ENCODE data around the gene DOK6. TPM values are rescaled to one million over a fixed set of nuclear protein-coding genes. Genes with fewer than 3 reads are reported as not detected.

Gene DOK6
- total and polyA plus RNA-seq, 8 donors: 2.9 to 19.1 (median 14.9) TPM

DNA sequence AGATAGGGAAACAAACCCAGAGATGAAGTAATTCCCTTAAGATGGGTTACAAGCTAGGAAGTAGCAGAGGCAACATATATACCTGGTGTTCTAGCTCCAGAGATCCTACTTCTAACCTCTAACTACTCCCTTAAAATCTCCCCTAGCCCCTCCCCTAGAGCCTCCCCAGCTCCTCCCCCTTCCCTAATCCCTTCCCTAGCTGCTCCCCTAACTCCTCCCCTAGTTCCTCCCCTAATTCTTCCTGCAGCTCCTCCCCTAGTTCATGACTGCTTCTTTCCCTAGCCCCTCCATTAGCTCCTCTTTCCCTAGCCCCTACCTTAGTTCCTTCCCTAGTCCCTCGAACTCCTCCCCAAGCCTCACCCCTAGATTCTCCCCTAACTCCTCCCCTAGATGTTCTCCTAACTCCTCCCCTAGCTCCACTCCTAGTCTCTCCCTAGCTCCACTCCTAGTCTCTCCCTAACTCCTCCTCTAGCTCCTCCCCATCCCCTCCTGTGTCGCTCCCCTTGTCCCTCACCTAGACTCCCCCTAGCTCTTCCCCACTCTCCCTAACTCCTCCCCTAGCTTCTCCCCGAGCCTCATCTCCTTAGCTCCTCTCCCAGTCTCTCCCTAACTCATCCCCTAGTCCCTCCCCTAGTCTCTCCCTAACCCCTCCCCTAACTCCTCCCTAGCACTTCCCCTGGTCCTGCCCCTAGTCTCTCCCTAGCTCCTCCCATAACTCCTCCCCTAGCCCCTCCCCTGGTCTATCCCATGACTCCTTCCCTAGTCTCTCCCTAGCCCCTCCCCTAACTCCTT, 438.1 kb downstream of the DOK6 start:
- Histone ChIP-seq H3K9me3 (no peaks in the 10 kb centered on the region), H3K27me3 (no peaks in the 10 kb centered on the region), H3K4me3 (no peak overlapping the region), H3K36me3 (no peaks in the 10 kb centered on the region), H3K27ac (no peak overlapping the region), H3K4me1 (no peaks in the 10 kb centered on the region)
- ATAC-seq (no peak), DNase-seq (no peak)
- TF ChIP-seq, protein P1, sequence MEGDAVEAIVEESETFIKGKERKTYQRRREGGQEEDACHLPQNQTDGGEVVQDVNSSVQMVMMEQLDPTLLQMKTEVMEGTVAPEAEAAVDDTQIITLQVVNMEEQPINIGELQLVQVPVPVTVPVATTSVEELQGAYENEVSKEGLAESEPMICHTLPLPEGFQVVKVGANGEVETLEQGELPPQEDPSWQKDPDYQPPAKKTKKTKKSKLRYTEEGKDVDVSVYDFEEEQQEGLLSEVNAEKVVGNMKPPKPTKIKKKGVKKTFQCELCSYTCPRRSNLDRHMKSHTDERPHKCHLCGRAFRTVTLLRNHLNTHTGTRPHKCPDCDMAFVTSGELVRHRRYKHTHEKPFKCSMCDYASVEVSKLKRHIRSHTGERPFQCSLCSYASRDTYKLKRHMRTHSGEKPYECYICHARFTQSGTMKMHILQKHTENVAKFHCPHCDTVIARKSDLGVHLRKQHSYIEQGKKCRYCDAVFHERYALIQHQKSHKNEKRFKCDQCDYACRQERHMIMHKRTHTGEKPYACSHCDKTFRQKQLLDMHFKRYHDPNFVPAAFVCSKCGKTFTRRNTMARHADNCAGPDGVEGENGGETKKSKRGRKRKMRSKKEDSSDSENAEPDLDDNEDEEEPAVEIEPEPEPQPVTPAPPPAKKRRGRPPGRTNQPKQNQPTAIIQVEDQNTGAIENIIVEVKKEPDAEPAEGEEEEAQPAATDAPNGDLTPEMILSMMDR (IDR thresholded peaks at IDR 0.05): no peak
- intact Hi-C loops (cut with DNase I): no loop called here

DNA sequence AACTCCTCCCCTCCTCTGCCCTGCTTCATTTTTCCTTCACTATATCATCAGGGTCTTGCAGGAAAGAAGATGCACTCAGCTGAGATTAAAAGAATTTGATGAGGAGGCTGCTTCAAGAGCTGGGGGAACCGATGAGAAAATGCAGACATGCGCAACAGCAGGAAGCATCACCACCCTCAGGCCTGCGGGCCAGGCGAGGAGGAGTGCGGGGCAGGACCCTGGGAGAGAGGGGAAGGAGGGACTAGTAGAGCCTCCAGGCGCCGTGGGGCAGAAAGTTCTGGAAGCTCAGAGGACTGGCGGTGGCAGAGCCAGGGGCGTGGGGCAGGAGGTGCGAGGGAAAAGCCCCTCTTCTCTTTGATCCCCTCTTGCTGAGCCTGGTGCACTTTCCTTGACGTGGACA, 438.8 kb downstream of the DOK6 start:
- no peaks in the 10 kb centered on the region for H3K36me3 ChIP-seq
- intact Hi-C loops (cut with DNase I): no loop called here
- ATAC-seq (no peak), DNase-seq (peak in 1 of 4 donors; percentile 69)
- TF ChIP-seq, protein P1 (IDR thresholded peaks at IDR 0.05): no peak
- no peak overlapping the region for H3K27ac ChIP-seq
- H3K4me1 ChIP-seq: no peaks in the 10 kb centered on the region
- H3K27me3 ChIP-seq: no peaks in the 10 kb centered on the region
- no peak overlapping the region for H3K4me3 ChIP-seq
- H3K9me3 ChIP-seq: no peaks in the 10 kb centered on the region

DNA sequence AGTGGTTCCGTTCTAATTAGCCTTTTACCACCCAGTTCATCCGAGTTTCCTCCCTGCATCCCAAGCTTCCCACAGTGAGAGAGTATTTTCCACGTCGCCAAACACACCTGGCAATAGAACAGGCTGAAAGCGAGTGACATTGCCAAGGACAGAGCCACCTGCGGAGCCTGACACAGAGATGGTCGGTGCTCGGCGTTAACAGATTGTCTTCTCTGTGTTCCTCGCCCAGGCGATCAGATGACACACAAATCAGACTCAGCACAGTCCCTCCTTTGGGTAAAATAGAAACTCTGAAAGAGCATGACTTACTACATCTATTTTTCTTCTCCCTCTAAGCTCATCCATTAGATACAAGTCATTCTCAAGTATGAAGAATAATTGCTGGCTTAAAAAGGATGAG, 439.3 kb downstream of the DOK6 start:
- TF ChIP-seq, protein P1 (IDR thresholded peaks at IDR 0.05): no peak
- no peak overlapping the region for H3K4me3 ChIP-seq
- H3K27me3 ChIP-seq: no peaks in the 10 kb centered on the region
- DNase-seq (peak in 1 of 4 donors; percentile 19), ATAC-seq (no peak)
- H3K4me1 ChIP-seq: no peaks in the 10 kb centered on the region
- intact Hi-C loops (cut with DNase I): no loop called here
- H3K9me3 ChIP-seq: no peaks in the 10 kb centered on the region
- H3K27ac ChIP-seq: no peak overlapping the region
- H3K36me3 ChIP-seq: no peaks in the 10 kb centered on the region

DNA sequence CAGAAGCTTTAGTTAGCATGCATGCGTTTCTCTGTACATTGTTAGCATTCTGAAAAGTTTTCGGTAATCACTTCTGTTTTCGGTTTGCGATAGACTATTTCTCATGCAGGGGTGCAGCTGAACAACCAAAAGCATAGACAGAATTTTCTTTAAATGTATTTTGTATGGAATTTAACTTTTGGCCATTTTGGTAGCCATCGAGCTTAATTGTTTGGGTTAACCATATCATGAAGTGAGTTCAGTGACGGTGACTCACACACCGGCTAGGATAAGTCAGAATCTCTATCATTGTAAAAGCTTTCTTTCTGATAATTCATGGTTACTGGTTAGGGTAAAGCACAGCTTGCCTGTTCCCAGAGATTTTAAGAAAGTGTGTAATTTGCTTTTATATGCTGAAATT, 439.8 kb downstream of the DOK6 start:
- DNase-seq: no peak
- H3K4me1 ChIP-seq: no peaks in the 10 kb centered on the region
- TF ChIP-seq, protein P1 (IDR thresholded peaks at IDR 0.05): no peak
- no peaks in the 10 kb centered on the region for H3K9me3 ChIP-seq
- no peak overlapping the region for H3K27ac ChIP-seq
- no peak overlapping the region for H3K4me3 ChIP-seq
- H3K36me3 ChIP-seq: no peaks in the 10 kb centered on the region
- intact Hi-C loops (cut with DNase I): no loop called here
- no peak for ATAC-seq
- no peaks in the 10 kb centered on the region for H3K27me3 ChIP-seq

DNA sequence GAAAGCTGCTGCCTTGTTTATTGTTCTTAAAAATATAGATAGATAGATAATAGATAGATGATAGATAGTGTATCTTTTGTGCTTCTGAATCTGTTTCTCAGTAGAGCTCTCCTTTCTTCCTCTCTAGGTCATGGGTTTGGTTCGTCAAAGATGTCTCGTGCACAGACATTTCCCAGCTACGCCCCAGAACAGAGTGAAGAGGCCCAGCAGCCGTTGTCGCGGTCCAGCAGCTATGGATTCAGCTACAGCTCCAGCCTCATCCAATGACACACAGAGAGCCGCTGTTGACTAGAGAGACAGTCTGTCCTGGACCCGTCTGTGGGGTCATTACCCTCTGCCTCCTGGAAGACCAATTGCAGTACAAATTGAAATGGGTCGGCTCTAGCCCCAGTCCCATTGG, 440.4 kb downstream of the DOK6 start:
- intact Hi-C loops (cut with DNase I): no loop called here

More for the DNA sequence above, 440.4 kb downstream of the DOK6 start:
- Histone ChIP-seq H3K4me1 (peaks cover 0 to 3% of the 10 kb centered on the region in 2 donors), H3K27ac (no peak overlapping the region), H3K4me3 (no peak overlapping the region), H3K9me3 (no peaks in the 10 kb centered on the region), H3K27me3 (no peaks in the 10 kb centered on the region), H3K36me3 (no peaks in the 10 kb centered on the region)
- TF ChIP-seq, protein P1 (IDR thresholded peaks at IDR 0.05): no peak
- ATAC-seq (no peak), DNase-seq (peak in 1 of 4 donors; percentile 17)

Measured in left lung (tissue), 10 donors.